ENCODE data around the gene UBD. TPM values are rescaled to one million over a fixed set of nuclear protein-coding genes. Genes with fewer than 3 reads are reported as not detected.

Gene UBD
- total RNA-seq, 1 donor from 2014 or later, result 1.00 TPM

- ATAC-seq, result no peak
These were observed 1.6 kb upstream of the UBD start for GRCh38 chr6:29561091-29561490.

- ATAC-seq, result no peak
These were observed 973 bp downstream of the UBD start for GRCh38 chr6:29558439-29559079.

GRCh38 chr6:29557320-29557719, 2.2 kb downstream of the UBD start:
- no peak for ATAC-seq

- ATAC-seq, result no peak
These were observed 4.8 kb downstream of the UBD start for GRCh38 chr6:29554764-29555163.

GRCh38 chr6:29553268-29554057, 6.1 kb downstream of the UBD start:
- ATAC-seq, result peak; percentile 50

GRCh38 chr6:29552512-29553051, 7.0 kb downstream of the UBD start:
- peak; percentile 36 for ATAC-seq

GRCh38 chr6:29547573-29547972, 12.0 kb downstream of the UBD start:
- ATAC-seq, result no peak

- ATAC-seq, result no peak
These were observed 21.7 kb downstream of the UBD start for GRCh38 chr6:29537714-29538403.

- no peak for ATAC-seq
These were observed 27.1 kb downstream of the UBD start for GRCh38 chr6:29532320-29532951.

- ATAC-seq, result no peak
These were observed 27.9 kb downstream of the UBD start for GRCh38 chr6:29531668-29532067.

- ATAC-seq, result no peak
These were observed 28.7 kb downstream of the UBD start for GRCh38 chr6:29530671-29531310.

- no peak for ATAC-seq
These were observed 29.6 kb downstream of the UBD start for GRCh38 chr6:29529956-29530355.

- ATAC-seq, result no peak
These were observed 30.5 kb downstream of the UBD start for GRCh38 chr6:29528988-29529560.

GRCh38 chr6:29528300-29528931, 31.1 kb downstream of the UBD start:
- ATAC-seq, result no peak

GRCh38 chr6:29527564-29527963, 32.0 kb downstream of the UBD start:
- no peak for ATAC-seq

GRCh38 chr6:29527126-29527525, 32.4 kb downstream of the UBD start:
- no peak for ATAC-seq

- no peak for ATAC-seq
These were observed 34.3 kb downstream of the UBD start for GRCh38 chr6:29525311-29525639.

GRCh38 chr6:29524444-29525310, 34.9 kb downstream of the UBD start:
- no peak for ATAC-seq

- no peak for ATAC-seq
These were observed 35.5 kb downstream of the UBD start for GRCh38 chr6:29524044-29524443.

GRCh38 chr6:29522227-29522626, 37.3 kb downstream of the UBD start:
- ATAC-seq, result no peak
